T-cell (primary cell): Measurements from ENCODE around the gene ZRANB1. TPM values are rescaled to one million over a fixed set of nuclear protein-coding genes. Genes with fewer than 3 reads are reported as not detected.

Source experiments
- ATAC-seq, 4 experiments: fragments of 200-7000 bp in 3 of 4; fragments of 150-1000 bp in 1 of 4; cut with Tn5 transposase; replicated peaks in 1 of 4; 1 replicate in 3 of 4; 2 replicates in 1 of 4; pipeline ENCODE4 v1.10.0; 2021; ENCODE audit warnings: moderate library complexity in 3 of 4, mild to moderate bottlenecking in 2 of 4, moderate number of reproducible peaks in 1 of 4
- CTCF ChIA-PET, 2 donors: fragments of 300-600 bp; sonication (Branson Sonifier 250); formaldehyde crosslinking; loops; one replicate each; lab custom pipeline; 2022; ENCODE audit warnings: antibody characterized with exemption in 2 of 2; lab: Charles Lee
- POLR2A ChIA-PET, 2 donors: fragments of 300-600 bp; sonication (Branson Sonifier 250); formaldehyde crosslinking; loops; one replicate each; lab custom pipeline; 2022; ENCODE audit warnings: antibody characterized with exemption in 2 of 2; lab: Charles Lee
- DNase-seq, 35 experiments: peaks; one replicate each; pipeline versions ENCODE4 v3.0.0 to v3.0.0-alpha.2; 2013 to 2023
- H3K27ac ChIP-seq: one replicate; pipeline ENCODE4 v1.5.1; 2013; ENCODE audit warnings: low read length
- H3K27me3 ChIP-seq, 2 experiments: replicated peaks in 1 of 2; 1 replicate in 1 of 2; 2 replicates in 1 of 2; pipeline versions ENCODE4 v1.6.1 to v1.7.0; 2013; ENCODE audit warnings: low read length in 1 of 2, mixed read lengths in 1 of 2; ENCODE audit not compliant: control insufficient read depth in 2 of 2, insufficient read depth in 2 of 2; ENCODE audit errors: extremely low read depth in 1 of 2
- H3K36me3 ChIP-seq, 2 donors: 1 replicate in 1 of 2; 2 replicates in 1 of 2; pipeline versions ENCODE4 v1.6.1 to v1.7.0; 2013; ENCODE audit warnings: low read length in 1 of 2; ENCODE audit not compliant: control insufficient read depth in 2 of 2, insufficient read depth in 1 of 2; ENCODE audit errors: extremely low read depth in 1 of 2
- H3K4me1 ChIP-seq, 2 experiments: 1 replicate in 1 of 2; 2 replicates in 1 of 2; pipeline versions ENCODE4 v1.6.1 to v1.7.0; 2013; ENCODE audit warnings: low read length in 2 of 2, mixed read lengths in 1 of 2; ENCODE audit not compliant: insufficient read depth in 2 of 2, control insufficient read depth in 1 of 2; ENCODE audit errors: extremely low read depth in 1 of 2
- H3K4me3 ChIP-seq, 2 donors: 1 replicate in 1 of 2; 2 replicates in 1 of 2; pipeline versions ENCODE4 v1.5.1 to v1.7.0; 2013; ENCODE audit warnings: mild to moderate bottlenecking in 2 of 2, low read length in 1 of 2, moderate library complexity in 1 of 2; ENCODE audit not compliant: control insufficient read depth in 1 of 2; ENCODE audit errors: extremely low read depth in 1 of 2
- H3K9me3 ChIP-seq: 2 replicates; pipeline ENCODE4 v1.7.0; 2013
- H3K27ac Mint-ChIP-seq, 2 donors: one replicate each; pipeline ENCODE4 v1.8.0; 2020 to 2021; ENCODE audit warnings: mild to moderate bottlenecking in 2 of 2, mixed read lengths in 2 of 2
- H3K27me3 Mint-ChIP-seq, 2 donors: one replicate each; pipeline ENCODE4 v1.8.0; 2021 to 2022; ENCODE audit warnings: mixed read lengths in 2 of 2
- H3K36me3 Mint-ChIP-seq: one replicate; pipeline ENCODE4 v1.8.0; 2021; ENCODE audit warnings: mixed read lengths
- H3K4me1 Mint-ChIP-seq, 3 donors: one replicate each; pipeline ENCODE4 v1.8.0; 2020 to 2022; ENCODE audit warnings: mixed read lengths in 3 of 3, mild to moderate bottlenecking in 1 of 3
- H3K4me3 Mint-ChIP-seq, 3 donors: one replicate each; pipeline ENCODE4 v1.8.0; 2020 to 2022; ENCODE audit warnings: mild to moderate bottlenecking in 3 of 3, mixed read lengths in 3 of 3, moderate library complexity in 3 of 3
- H3K9me3 Mint-ChIP-seq, 3 donors: one replicate each; pipeline ENCODE4 v1.8.0; 2020 to 2022; ENCODE audit warnings: mixed read lengths in 3 of 3
- WGBS: methylation state at CpG from one replicate; pipeline ENCODE4 v1.1.5; 2013; ENCODE audit warnings: missing lambda C conversion rate; ENCODE audit not compliant: insufficient coverage; 5-methylcytosine and 5-hydroxymethylcytosine counted together
- total RNA-seq, 35 experiments: library from RNA in 6 of 35; stranded (reverse) in 6 of 35; fragments of 120-200 nt in 1 of 35; gene quantifications; one replicate each; pipeline versions ENCODE4 v1.2.1 to v1.2.4 and lab custom pipeline; 2013 to 2026

ZRANB1 gene
- total RNA-seq, 5 donors from 2014 or later (not counting 1 experiment from before 2014, with no cell fraction given) = 18.5 to 21.4 (median 19.1) TPM

GRCh38 chr10:124955243-124955642 lies 13.3 kb downstream of the ZRANB1 start:
- H3K9me3 ChIP-seq = no peaks in the 10 kb centered on the region
- H3K36me3 ChIP-seq = peaks cover 0 to 2% of the 10 kb centered on the region in 2 donors
- Mint-ChIP-seq H3K27me3 (no peaks in the 10 kb centered on the region), H3K9me3 (no peaks in the 10 kb centered on the region), H3K36me3 (peaks cover 18% of the 10 kb centered on the region), H3K4me1 (peaks cover 55 to 57% (median 56%) of the 10 kb centered on the region in 3 donors), H3K4me3 (no peak overlapping the region), H3K27ac (no peak overlapping the region)
- POLR2A ChIA-PET = interaction anchor here in 1 of 2 donors (0.5 kb wide), 1 partner anchor 36 kb away, joined by 4 read pairs; no protein-coding TSS in a partner anchor
- no peak overlapping the region for H3K27ac ChIP-seq
- no peaks in the 10 kb centered on the region for H3K27me3 ChIP-seq
- 93% methylated on average over 3 of the region's 7 CpGs for WGBS
- ATAC-seq (no peak), DNase-seq (no peak)
- H3K4me1 ChIP-seq = peaks cover 0 to 5% of the 10 kb centered on the region in 2 experiments
- CTCF ChIA-PET = no interaction called here
- H3K4me3 ChIP-seq = no peak overlapping the region

- H3K27ac ChIP-seq = no peak overlapping the region
- peaks cover 0 to 2% of the 10 kb centered on the region in 2 donors for H3K36me3 ChIP-seq
- H3K4me3 ChIP-seq = no peak overlapping the region
- H3K4me1 ChIP-seq = peaks cover 0 to 5% of the 10 kb centered on the region in 2 experiments
- POLR2A ChIA-PET = no interaction called here
- ATAC-seq = no peak
- peaks cover 56 to 59% (median 58%) of the 10 kb centered on the region in 3 donors for H3K4me1 Mint-ChIP-seq
- no peaks in the 10 kb centered on the region for H3K27me3 ChIP-seq
- CTCF ChIA-PET = no interaction called here
- H3K9me3 Mint-ChIP-seq = no peaks in the 10 kb centered on the region
- peaks cover 18% of the 10 kb centered on the region for H3K36me3 Mint-ChIP-seq
- no peak for DNase-seq
- H3K4me3 Mint-ChIP-seq = no peak overlapping the region
- no peaks in the 10 kb centered on the region for H3K27me3 Mint-ChIP-seq
- 100% methylated on average over 2 of the region's 10 CpGs for WGBS
- no peaks in the 10 kb centered on the region for H3K9me3 ChIP-seq
- H3K27ac Mint-ChIP-seq = no peak overlapping the region
Measured at GRCh38 chr10:124955868-124956267, 13.9 kb downstream of the ZRANB1 start.

GRCh38 chr10:124956764-124957163 lies 14.8 kb downstream of the ZRANB1 start:
- H3K27me3 Mint-ChIP-seq = no peaks in the 10 kb centered on the region
- H3K36me3 ChIP-seq = peaks cover 0 to 2% of the 10 kb centered on the region in 2 donors
- POLR2A ChIA-PET = no interaction called here
- WGBS = no CpG with 5 or more reads among the region's 1 CpG
- peaks cover 0 to 5% of the 10 kb centered on the region in 2 experiments for H3K4me1 ChIP-seq
- H3K27me3 ChIP-seq = no peaks in the 10 kb centered on the region
- no peak overlapping the region for H3K27ac ChIP-seq
- no peaks in the 10 kb centered on the region for H3K9me3 ChIP-seq
- H3K36me3 Mint-ChIP-seq = peaks cover 18% of the 10 kb centered on the region
- H3K9me3 Mint-ChIP-seq = no peaks in the 10 kb centered on the region
- CTCF ChIA-PET = interaction anchor here in 1 of 2 donors (0.7 kb wide), 1 partner anchor 425 kb away, joined by 3 read pairs; no protein-coding TSS in a partner anchor
- ATAC-seq (no peak), DNase-seq (no peak)
- H3K4me3 Mint-ChIP-seq = no peak overlapping the region
- H3K4me1 Mint-ChIP-seq = peaks cover 62 to 64% (median 63%) of the 10 kb centered on the region in 3 donors
- no peak overlapping the region for H3K4me3 ChIP-seq
- H3K27ac Mint-ChIP-seq = no peak overlapping the region

GRCh38 chr10:124957404-124957947 lies 15.6 kb downstream of the ZRANB1 start:
- Mint-ChIP-seq H3K27ac (no peak overlapping the region), H3K36me3 (peaks cover 14% of the 10 kb centered on the region), H3K9me3 (no peaks in the 10 kb centered on the region), H3K4me1 (peaks cover 61 to 63% (median 62%) of the 10 kb centered on the region in 3 donors), H3K27me3 (no peaks in the 10 kb centered on the region), H3K4me3 (no peak overlapping the region)
- CTCF ChIA-PET = interaction anchor here in 1 of 2 donors (0.7 kb wide), 1 partner anchor 426 kb away, joined by 3 read pairs; no protein-coding TSS in a partner anchor
- Histone ChIP-seq H3K27ac (no peak overlapping the region), H3K36me3 (peaks cover 0 to 2% of the 10 kb centered on the region in 2 donors), H3K4me3 (no peak overlapping the region), H3K4me1 (peaks cover 0 to 5% of the 10 kb centered on the region in 2 experiments), H3K27me3 (no peaks in the 10 kb centered on the region), H3K9me3 (no peaks in the 10 kb centered on the region)
- DNase-seq = no peak
- no CpG with 5 or more reads among the region's 7 CpGs for WGBS
- ATAC-seq = no peak
- POLR2A ChIA-PET = interaction anchor here in 1 of 2 donors (0.6 kb wide), 1 partner anchor 1812 kb away, joined by 6 read pairs; no protein-coding TSS in a partner anchor

GRCh38 chr10:124959564-124959963 lies 17.6 kb downstream of the ZRANB1 start:
- Histone ChIP-seq H3K9me3 (no peaks in the 10 kb centered on the region), H3K4me1 (peaks cover 0 to 5% of the 10 kb centered on the region in 2 experiments), H3K27me3 (no peaks in the 10 kb centered on the region), H3K36me3 (peaks cover 0 to 2% of the 10 kb centered on the region in 2 donors), H3K4me3 (no peak overlapping the region), H3K27ac (no peak overlapping the region)
- Mint-ChIP-seq H3K4me3 (peak overlapping the region in 1 of 3 donors; percentile 20), H3K4me1 (peaks cover 57 to 64% (median 57%) of the 10 kb centered on the region in 3 donors), H3K27ac (no peak overlapping the region), H3K36me3 (peaks cover 12% of the 10 kb centered on the region), H3K9me3 (no peaks in the 10 kb centered on the region), H3K27me3 (no peaks in the 10 kb centered on the region)
- DNase-seq (no peak), ATAC-seq (no peak)
- CTCF ChIA-PET = no interaction called here
- POLR2A ChIA-PET = interaction anchor here in 1 of 2 donors (0.7 kb wide), 1 partner anchor 173 kb away, joined by 3 read pairs; no protein-coding TSS in a partner anchor
- WGBS = 100% methylated on average over 1 of the region's 3 CpGs

- H3K27ac Mint-ChIP-seq = peak overlapping the region in 1 of 2 donors; percentile 11
- Histone ChIP-seq H3K4me3 (no peak overlapping the region), H3K36me3 (peaks cover 0 to 2% of the 10 kb centered on the region in 2 donors), H3K4me1 (no peaks in the 10 kb centered on the region), H3K27ac (no peak overlapping the region), H3K27me3 (no peaks in the 10 kb centered on the region), H3K9me3 (no peaks in the 10 kb centered on the region)
- H3K36me3 Mint-ChIP-seq = peaks cover 16% of the 10 kb centered on the region
- no peaks in the 10 kb centered on the region for H3K9me3 Mint-ChIP-seq
- 67% methylated on average over 1 of the region's 4 CpGs for WGBS
- no peaks in the 10 kb centered on the region for H3K27me3 Mint-ChIP-seq
- CTCF ChIA-PET = no interaction called here
- H3K4me1 Mint-ChIP-seq = peaks cover 50 to 63% (median 63%) of the 10 kb centered on the region in 3 donors
- H3K4me3 Mint-ChIP-seq = no peak overlapping the region
- DNase-seq (no peak), ATAC-seq (no peak)
- POLR2A ChIA-PET = no interaction called here
Measured at GRCh38 chr10:124961248-124961570, 19.3 kb downstream of the ZRANB1 start.
